GM18520 (cell line): Measurements from ENCODE around the gene ZNF576.
"Not testable (repeated sequence)": the region's sequence is repeated elsewhere in the genome, so short reads cannot be mapped to it uniquely, and the experiment has no call there.

ENCODE experiments used
- ATAC-seq: cut with Tn5 transposase; IDR thresholded peaks from one replicate; pipeline ENCODE4 v1.9.1; 2021; ENCODE audit not compliant: unreplicated experiment

Gene ZNF576

GRCh38 chr19:43574424-43575155 lies 21.8 kb upstream of the ZNF576 start:
- ATAC-seq = no peak

- ATAC-seq = peak; percentile 96
These were observed 21.0 kb upstream of the ZNF576 start, which contains the start of the genes PINLYP and XRCC1 for GRCh38 chr19:43575156-43575950. TSS of gene PINLYP (plus strand) at chr19:43575801. CDS start at chr19:43577192, 1,391 bp downstream. TSS of gene XRCC1 (minus strand) at chr19:43575527. CDS start at chr19:43575458, 69 bp downstream.

- no peak for ATAC-seq
These were observed 20.2 kb upstream of the ZNF576 start for GRCh38 chr19:43575955-43576878.

- no peak for ATAC-seq
These were observed 17.6 kb upstream of the ZNF576 start for GRCh38 chr19:43578787-43579186.

- ATAC-seq = no peak
These were observed 14.9 kb upstream of the ZNF576 start for GRCh38 chr19:43581467-43581866.

GRCh38 chr19:43582495-43582894 lies 13.9 kb upstream of the ZNF576 start:
- ATAC-seq = no peak

- no peak for ATAC-seq
These were observed 11.9 kb upstream of the ZNF576 start for GRCh38 chr19:43584484-43584883.

GRCh38 chr19:43586346-43586745 lies 10.0 kb upstream of the ZNF576 start:
- ATAC-seq = no peak

GRCh38 chr19:43587029-43587428 lies 9.4 kb upstream of the ZNF576 start:
- not testable (repeated sequence) for ATAC-seq

GRCh38 chr19:43589277-43589676 lies 7.1 kb upstream of the ZNF576 start:
- ATAC-seq = no peak

GRCh38 chr19:43589678-43590077 lies 6.7 kb upstream of the ZNF576 start:
- no peak for ATAC-seq

GRCh38 chr19:43591904-43592772 lies 4.3 kb upstream of the ZNF576 start:
- no peak for ATAC-seq

GRCh38 chr19:43592800-43593350 lies 3.5 kb upstream of the ZNF576 start:
- ATAC-seq = no peak

GRCh38 chr19:43594081-43594697 lies 2.2 kb upstream of the ZNF576 start:
- ATAC-seq = no peak

GRCh38 chr19:43594710-43595604 lies 1.4 kb upstream of the ZNF576 start:
- no peak for ATAC-seq

- no peak for ATAC-seq
These were observed 793 bp upstream of the ZNF576 start for GRCh38 chr19:43595605-43595998.

- no peak for ATAC-seq
These were observed 557 bp downstream of the ZNF576 start for GRCh38 chr19:43596842-43597461.

- ATAC-seq = no peak
These were observed 1.5 kb downstream of the ZNF576 start for GRCh38 chr19:43597876-43598275.
